Hepatocyte (in vitro differentiated cells): ENCODE measurements around the gene ARHGEF18. TPM values are rescaled to one million over a fixed set of nuclear protein-coding genes. Genes with fewer than 3 reads are reported as not detected.

Experiments
- DNase-seq: peaks from one replicate; pipeline ENCODE4 v3.0.0-alpha.2; 2016; ENCODE audit warnings: low spot score
- H2AFZ ChIP-seq: fragments of 200-600 bp; sonication (generic); 2 replicates; pipeline ENCODE4 v1.6.0; 2016; ENCODE audit warnings: antibody characterized with exemption, mild to moderate bottlenecking
- H3K27ac ChIP-seq: fragments of 200-600 bp; sonication (generic); 2 replicates; pipeline ENCODE4 v1.5.1; 2016; ENCODE audit warnings: mild to moderate bottlenecking
- H3K27me3 ChIP-seq: fragments of 200-600 bp; sonication (generic); 2 replicates; pipeline ENCODE4 v1.6.1; 2016
- H3K36me3 ChIP-seq: fragments of 200-600 bp; sonication (generic); replicated peaks from 2 replicates; pipeline ENCODE4 v1.5.1; 2016; ENCODE audit warnings: low read depth; ENCODE audit not compliant: insufficient read depth
- H3K4me1 ChIP-seq: fragments of 200-600 bp; sonication (generic); 2 replicates; pipeline ENCODE4 v1.5.1; 2016; ENCODE audit warnings: mild to moderate bottlenecking, moderate library complexity; ENCODE audit not compliant: insufficient read depth
- H3K4me2 ChIP-seq: fragments of 200-600 bp; sonication (generic); 2 replicates; pipeline ENCODE4 v1.6.0; 2016
- H3K4me3 ChIP-seq: fragments of 200-600 bp; sonication (generic); 2 replicates; pipeline ENCODE4 v1.5.1; 2016; ENCODE audit warnings: mild to moderate bottlenecking
- H3K79me2 ChIP-seq: fragments of 200-600 bp; sonication (generic); 2 replicates; pipeline ENCODE4 v1.6.0; 2017; ENCODE audit warnings: mild to moderate bottlenecking
- H3K9me2 ChIP-seq: fragments of 200-600 bp; sonication (generic); replicated peaks from 2 replicates; pipeline ENCODE4 v1.6.0; 2017; ENCODE audit warnings: mild to moderate bottlenecking; ENCODE audit not compliant: insufficient read depth
- H3K9me3 ChIP-seq: fragments of 200-600 bp; sonication (generic); 2 replicates; pipeline ENCODE4 v1.5.1; 2016; ENCODE audit warnings: low read depth, mild to moderate bottlenecking
- H4K20me1 ChIP-seq: fragments of 200-600 bp; sonication (generic); 2 replicates; pipeline ENCODE4 v1.6.0; 2016; ENCODE audit warnings: mild to moderate bottlenecking; ENCODE audit not compliant: insufficient read depth, poor library complexity, severe bottlenecking
- EZH2 ChIP-seq: fragments of 200-600 bp; sonication (generic); IDR thresholded peaks from 2 replicates; pipeline ENCODE4 v1.6.1; 2016; ENCODE audit warnings: antibody characterized with exemption, mild to moderate bottlenecking, borderline replicate concordance
- EZH2phosphoT487 ChIP-seq: fragments of 200-600 bp; sonication (generic); IDR thresholded peaks from one replicate; pipeline ENCODE4 v1.6.1; 2018; ENCODE audit warnings: antibody characterized with exemption, mild to moderate bottlenecking, low read depth, moderate library complexity; ENCODE audit not compliant: unreplicated experiment, severe bottlenecking
- WGBS: methylation state at CpG from one replicate; pipeline ENCODE4 v1.1.6; 2016; ENCODE audit warnings: low lambda C conversion rate; ENCODE audit errors: missing lambda C conversion rate; 5-methylcytosine and 5-hydroxymethylcytosine counted together
- polyA plus RNA-seq: library from polyadenylated mRNA; unstranded; fragments of >200 nt; fragmentation: Nextera tagmentation; extraction: Ambion mirVana; gene quantifications from 2 replicates; pipeline ENCODE4 v1.2.1, GENCODE V29; 2016
- total RNA-seq: library from RNA; depleted of rRNA; stranded (reverse); fragments of >200 nt; gene quantifications from 2 replicates; pipeline ENCODE4 v1.2.3, GENCODE V29; 2014
- TF ChIP-seq, protein P1 (sequence below): fragments of 200-600 bp; sonication (generic); IDR thresholded peaks from 2 replicates; pipeline ENCODE4 v1.5.1; 2016; ENCODE audit warnings: antibody characterized with exemption, mild to moderate bottlenecking; ENCODE audit not compliant: poor library complexity

ARHGEF18 gene
- total and polyA plus RNA-seq, 2 experiments from 2014 or later: 36.7 to 50.3 TPM

DNA sequence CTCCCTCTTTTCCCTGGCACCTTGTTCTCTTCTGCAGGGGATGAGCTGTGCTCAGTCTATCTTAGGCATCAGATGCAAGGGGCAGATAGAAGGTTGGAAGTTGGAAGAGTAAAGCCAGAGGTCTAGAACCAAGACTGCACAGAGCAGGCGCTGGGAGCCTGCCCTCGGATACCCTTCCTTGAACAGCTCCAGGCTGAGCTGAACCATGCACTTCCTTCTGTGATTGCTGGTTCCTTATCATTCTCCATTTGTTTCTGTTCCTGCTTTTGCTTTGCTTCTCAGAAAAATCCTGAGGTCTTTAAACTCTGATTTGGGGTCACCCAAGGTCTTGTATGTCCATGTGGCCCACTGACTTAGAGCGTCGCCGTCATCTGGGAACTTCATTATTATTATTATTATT is 36.3 kb downstream of the ARHGEF18 start:
- WGBS: 90% methylated on average over 5 of the region's 5 CpGs
- Histone ChIP-seq H3K4me3 (no peak overlapping the region), H3K9me3 (no peaks in the 10 kb centered on the region), H3K4me2 (no peak overlapping the region), H3K79me2 (no peaks in the 10 kb centered on the region), H3K36me3 (no peaks in the 10 kb centered on the region), H4K20me1 (no peaks in the 10 kb centered on the region), H3K9me2 (no peaks in the 10 kb centered on the region), H2AFZ (no peak overlapping the region), H3K4me1 (no peaks in the 10 kb centered on the region), H3K27ac (no peak overlapping the region), H3K27me3 (no peaks in the 10 kb centered on the region)
- no peak for DNase-seq
- TF ChIP-seq EZH2phosphoT487 (no peak), EZH2 (no peak)

DNA sequence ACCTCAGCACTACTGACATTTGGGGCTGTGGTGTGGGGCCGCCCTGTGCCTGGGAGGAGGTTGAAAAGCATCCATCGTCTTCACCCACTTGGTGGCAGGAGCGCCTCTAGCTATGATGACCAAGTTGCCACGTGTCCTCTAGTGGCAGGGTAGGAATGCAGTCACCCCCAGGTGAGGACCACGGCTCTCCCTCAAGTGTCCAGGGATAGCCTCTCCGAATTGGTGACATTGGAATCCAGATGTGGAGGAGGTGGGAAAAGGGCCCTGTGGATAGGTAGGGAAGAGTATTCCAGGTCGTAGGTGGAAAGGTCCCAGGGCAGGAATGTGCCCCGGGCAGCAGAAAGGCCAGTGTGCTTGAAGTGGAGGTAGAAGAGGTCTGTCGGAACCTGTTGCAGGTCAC is 37.6 kb downstream of the ARHGEF18 start:
- Histone ChIP-seq H3K4me2 (no peak overlapping the region), H3K9me2 (no peaks in the 10 kb centered on the region), H3K27me3 (no peaks in the 10 kb centered on the region), H3K79me2 (no peaks in the 10 kb centered on the region), H3K9me3 (no peaks in the 10 kb centered on the region), H3K27ac (no peak overlapping the region), H4K20me1 (no peaks in the 10 kb centered on the region), H3K4me1 (peaks cover 6% of the 10 kb centered on the region), H3K4me3 (no peak overlapping the region), H3K36me3 (no peaks in the 10 kb centered on the region), H2AFZ (no peak overlapping the region)
- no peak for DNase-seq
- WGBS: 53% methylated on average over 9 of the region's 9 CpGs
- TF ChIP-seq EZH2 (no peak), EZH2phosphoT487 (no peak)
- TF ChIP-seq, protein P1, sequence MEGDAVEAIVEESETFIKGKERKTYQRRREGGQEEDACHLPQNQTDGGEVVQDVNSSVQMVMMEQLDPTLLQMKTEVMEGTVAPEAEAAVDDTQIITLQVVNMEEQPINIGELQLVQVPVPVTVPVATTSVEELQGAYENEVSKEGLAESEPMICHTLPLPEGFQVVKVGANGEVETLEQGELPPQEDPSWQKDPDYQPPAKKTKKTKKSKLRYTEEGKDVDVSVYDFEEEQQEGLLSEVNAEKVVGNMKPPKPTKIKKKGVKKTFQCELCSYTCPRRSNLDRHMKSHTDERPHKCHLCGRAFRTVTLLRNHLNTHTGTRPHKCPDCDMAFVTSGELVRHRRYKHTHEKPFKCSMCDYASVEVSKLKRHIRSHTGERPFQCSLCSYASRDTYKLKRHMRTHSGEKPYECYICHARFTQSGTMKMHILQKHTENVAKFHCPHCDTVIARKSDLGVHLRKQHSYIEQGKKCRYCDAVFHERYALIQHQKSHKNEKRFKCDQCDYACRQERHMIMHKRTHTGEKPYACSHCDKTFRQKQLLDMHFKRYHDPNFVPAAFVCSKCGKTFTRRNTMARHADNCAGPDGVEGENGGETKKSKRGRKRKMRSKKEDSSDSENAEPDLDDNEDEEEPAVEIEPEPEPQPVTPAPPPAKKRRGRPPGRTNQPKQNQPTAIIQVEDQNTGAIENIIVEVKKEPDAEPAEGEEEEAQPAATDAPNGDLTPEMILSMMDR: peak; percentile 6

DNA sequence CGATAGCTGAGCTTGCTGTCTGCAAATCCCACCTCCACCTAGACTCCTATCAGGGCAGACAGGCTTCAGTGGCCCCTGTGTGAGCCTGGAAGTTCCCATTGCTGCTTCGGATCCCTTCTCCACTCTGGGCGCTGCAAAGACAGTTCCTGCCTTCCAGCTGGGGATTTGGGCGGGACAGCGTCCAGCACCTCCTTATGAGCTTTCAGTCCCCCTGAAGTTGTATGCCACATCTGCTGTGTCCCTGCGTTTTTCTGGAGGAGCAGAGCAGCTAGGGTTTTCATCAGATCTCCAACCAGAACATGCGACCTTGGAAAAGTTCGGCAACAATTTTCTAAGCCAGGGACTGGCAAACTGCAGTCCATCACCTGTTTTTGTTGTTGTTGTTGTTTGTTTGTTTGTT is 38.0 kb downstream of the ARHGEF18 start:
- DNase-seq: no peak
- TF ChIP-seq EZH2phosphoT487: no peak
- H3K4me2 ChIP-seq: no peak overlapping the region
- WGBS: 90% methylated on average over 8 of the region's 8 CpGs
- no peaks in the 10 kb centered on the region for H4K20me1 ChIP-seq
- no peaks in the 10 kb centered on the region for H3K79me2 ChIP-seq
- no peak overlapping the region for H2AFZ ChIP-seq
- peaks cover 9% of the 10 kb centered on the region for H3K4me1 ChIP-seq
- no peaks in the 10 kb centered on the region for H3K9me2 ChIP-seq
- H3K4me3 ChIP-seq: no peak overlapping the region
- H3K36me3 ChIP-seq: no peaks in the 10 kb centered on the region
- no peaks in the 10 kb centered on the region for H3K27me3 ChIP-seq
- H3K9me3 ChIP-seq: no peaks in the 10 kb centered on the region
- H3K27ac ChIP-seq: no peak overlapping the region

DNA sequence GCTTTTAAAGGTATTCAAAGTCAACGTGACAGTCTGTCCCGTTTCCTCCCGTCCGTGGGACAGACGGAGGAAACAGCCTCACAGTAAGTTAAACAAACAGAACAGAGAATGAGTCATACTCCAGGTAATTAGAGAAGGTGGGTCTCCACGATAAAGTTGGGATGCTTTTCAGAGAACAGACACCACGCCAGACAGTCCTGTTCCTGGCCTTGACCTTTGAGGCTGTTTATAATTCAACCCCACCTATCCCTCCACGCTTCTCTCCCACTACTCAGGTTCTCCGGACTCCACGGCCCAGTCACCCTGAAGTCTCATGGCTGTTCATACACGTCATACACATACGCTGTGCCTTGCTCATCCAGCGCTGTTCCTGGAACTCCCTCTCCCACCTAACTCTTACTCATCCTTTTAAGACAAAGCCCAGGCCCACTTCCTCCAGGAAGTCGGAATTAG is 42.5 kb downstream of the ARHGEF18 start:
- Histone ChIP-seq H3K79me2 (peaks cover 21% of the 10 kb centered on the region), H3K36me3 (no peaks in the 10 kb centered on the region), H4K20me1 (peaks cover 4% of the 10 kb centered on the region), H3K27ac (peak overlapping the region; percentile 98), H3K4me1 (peaks cover 11% of the 10 kb centered on the region), H3K4me2 (peak overlapping the region; percentile 39), H2AFZ (no peak overlapping the region), H3K27me3 (no peaks in the 10 kb centered on the region), H3K4me3 (no peak overlapping the region), H3K9me3 (no peaks in the 10 kb centered on the region), H3K9me2 (no peaks in the 10 kb centered on the region)
- 32% methylated on average over 14 of the region's 14 CpGs for WGBS
- peak; percentile 77 for DNase-seq
- TF ChIP-seq EZH2 (no peak), EZH2phosphoT487 (no peak)
- TF ChIP-seq, protein P1: no peak
